B cell (primary cell): Measurements from ENCODE around the gene PNPLA3.

ENCODE experiments used
- EZH2 ChIP-seq: IDR thresholded peaks from 2 replicates; pipeline ENCODE4 v1.6.1; 2012; ENCODE audit warnings: borderline replicate concordance, low read depth, mild to moderate bottlenecking, moderate library complexity, low read length; ENCODE audit not compliant: insufficient read depth, poor library complexity, severe bottlenecking
- TF ChIP-seq, protein P1 (sequence below): fragments of 200-600 bp; IDR thresholded peaks from one replicate; pipeline ENCODE4 v1.8.0; 2022; ENCODE audit warnings: antibody characterized with exemption, mild to moderate bottlenecking

DNA sequence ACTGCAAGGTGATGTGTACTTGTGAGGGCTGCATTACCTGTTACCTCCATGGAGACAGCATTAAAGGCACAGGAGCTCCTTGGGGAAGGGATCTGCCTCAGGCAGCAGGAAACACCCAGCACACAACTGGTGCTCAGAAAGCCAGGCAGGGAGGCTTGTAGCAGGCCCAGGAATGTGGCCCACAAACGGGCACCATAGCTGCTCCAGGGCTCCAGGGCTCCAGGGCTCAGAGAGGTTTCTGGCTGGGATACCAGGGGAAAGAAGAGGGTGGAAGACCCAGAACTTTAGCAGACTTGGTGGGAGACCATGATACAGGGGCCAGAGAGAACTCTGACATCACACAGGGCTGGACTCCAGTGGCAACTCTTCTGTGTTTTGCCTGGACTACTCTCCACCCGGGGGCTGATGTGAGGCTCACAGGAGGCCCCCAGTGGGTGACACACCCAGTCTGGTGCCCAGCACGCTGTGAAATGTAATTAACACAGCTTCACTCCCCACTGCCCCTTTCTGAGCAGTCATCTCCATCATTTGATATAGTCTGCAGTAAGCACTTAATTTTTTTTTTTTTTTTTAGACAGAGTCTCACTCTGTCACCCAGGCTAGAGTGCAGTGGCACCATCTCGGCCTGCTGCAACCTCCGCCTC lies 46.6 kb upstream of the PNPLA3 start:
- no peak for TF ChIP-seq EZH2
- TF ChIP-seq, protein P1, sequence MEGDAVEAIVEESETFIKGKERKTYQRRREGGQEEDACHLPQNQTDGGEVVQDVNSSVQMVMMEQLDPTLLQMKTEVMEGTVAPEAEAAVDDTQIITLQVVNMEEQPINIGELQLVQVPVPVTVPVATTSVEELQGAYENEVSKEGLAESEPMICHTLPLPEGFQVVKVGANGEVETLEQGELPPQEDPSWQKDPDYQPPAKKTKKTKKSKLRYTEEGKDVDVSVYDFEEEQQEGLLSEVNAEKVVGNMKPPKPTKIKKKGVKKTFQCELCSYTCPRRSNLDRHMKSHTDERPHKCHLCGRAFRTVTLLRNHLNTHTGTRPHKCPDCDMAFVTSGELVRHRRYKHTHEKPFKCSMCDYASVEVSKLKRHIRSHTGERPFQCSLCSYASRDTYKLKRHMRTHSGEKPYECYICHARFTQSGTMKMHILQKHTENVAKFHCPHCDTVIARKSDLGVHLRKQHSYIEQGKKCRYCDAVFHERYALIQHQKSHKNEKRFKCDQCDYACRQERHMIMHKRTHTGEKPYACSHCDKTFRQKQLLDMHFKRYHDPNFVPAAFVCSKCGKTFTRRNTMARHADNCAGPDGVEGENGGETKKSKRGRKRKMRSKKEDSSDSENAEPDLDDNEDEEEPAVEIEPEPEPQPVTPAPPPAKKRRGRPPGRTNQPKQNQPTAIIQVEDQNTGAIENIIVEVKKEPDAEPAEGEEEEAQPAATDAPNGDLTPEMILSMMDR, result no peak
